Measurements from ENCODE around the gene SLF1. TPM values are rescaled to one million over a fixed set of nuclear protein-coding genes. Genes with fewer than 3 reads are reported as not detected.

Gene SLF1
- polyA plus RNA-seq, 1 of the 3 experiments (the other 2 are of a cell fraction): 5.5 TPM

- TF ChIP-seq, protein P1, sequence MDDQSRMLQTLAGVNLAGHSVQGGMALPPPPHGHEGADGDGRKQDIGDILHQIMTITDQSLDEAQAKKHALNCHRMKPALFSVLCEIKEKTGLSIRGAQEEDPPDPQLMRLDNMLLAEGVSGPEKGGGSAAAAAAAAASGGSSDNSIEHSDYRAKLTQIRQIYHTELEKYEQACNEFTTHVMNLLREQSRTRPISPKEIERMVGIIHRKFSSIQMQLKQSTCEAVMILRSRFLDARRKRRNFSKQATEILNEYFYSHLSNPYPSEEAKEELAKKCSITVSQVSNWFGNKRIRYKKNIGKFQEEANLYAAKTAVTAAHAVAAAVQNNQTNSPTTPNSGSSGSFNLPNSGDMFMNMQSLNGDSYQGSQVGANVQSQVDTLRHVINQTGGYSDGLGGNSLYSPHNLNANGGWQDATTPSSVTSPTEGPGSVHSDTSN (IDR thresholded peaks at IDR 0.05): no peak
- TF ChIP-seq USF1 (IDR thresholded peaks at IDR 0.05; ENCODE audit: borderline replicate concordance, low read depth) (no peak), MAX (IDR thresholded peaks at IDR 0.05; ENCODE audit: low read depth) (no peak), RCOR1 (IDR thresholded peaks at IDR 0.05; ENCODE audit: low read length) (no peak), NFIC (IDR thresholded peaks at IDR 0.05; ENCODE audit: borderline replicate concordance) (no peak), FOSL2 (IDR thresholded peaks at IDR 0.05; ENCODE audit: borderline replicate concordance, low read depth) (no peak)
- Histone ChIP-seq H3F3A (replicated peaks; ENCODE audit: insufficient read depth) (peaks cover 5% of the 10 kb centered on the region), H3K27ac (ENCODE audit: low read depth in 2 of 2, low read length in 1 of 2) (no peak overlapping the region), H3K79me2 (ENCODE audit: insufficient read depth) (peaks cover 20% of the 10 kb centered on the region; the same call in 1 of the 2 replicates), H3K9ac (no peak overlapping the region), H3K9me2 (no peaks in the 10 kb centered on the region; the same call in 1 of the 2 replicates), H3K4me1 (ENCODE audit: control insufficient read depth in 1 of 2, insufficient read depth in 2 of 2, low read depth in 1 of 2, low read length in 1 of 2) (no peaks in the 10 kb centered on the region), H2AFZ (ENCODE audit: low read depth) (no peak overlapping the region), H3K27me3 (ENCODE audit: insufficient read depth) (no peaks in the 10 kb centered on the region), H3K4me2 (no peak overlapping the region), H3K4me3 (ENCODE audit: low read depth in 2 of 2, low read length in 1 of 2) (no peak overlapping the region), H3K9me3 (peaks cover 8% of the 10 kb centered on the region; the same call in 1 of the 2 replicates), H4K20me1 (ENCODE audit: insufficient read depth) (no peaks in the 10 kb centered on the region), H3K36me3 (replicated peaks in 1 of 2; ENCODE audit: control insufficient read depth in 1 of 2, insufficient read depth in 2 of 2, low read length in 1 of 2) (peaks cover 8 to 45% of the 10 kb centered on the region in 2 experiments)
- ChIA-PET CTCF (no interaction called here), POLR2A (no interaction called here)
- no peak for DNase-seq
- 95% methylated on average over 3 of the region's 3 CpGs for WGBS (ENCODE audit: low lambda C conversion rate)
Observed at GRCh38 chr5:94645053-94645452, 26.6 kb downstream of the SLF1 start.

- Histone ChIP-seq H3K4me3 (ENCODE audit: low read depth in 2 of 2, low read length in 1 of 2) (no peak overlapping the region), H3K9ac (no peak overlapping the region), H3K4me1 (ENCODE audit: control insufficient read depth in 1 of 2, insufficient read depth in 2 of 2, low read depth in 1 of 2, low read length in 1 of 2) (no peaks in the 10 kb centered on the region), H3K36me3 (replicated peaks in 1 of 2; ENCODE audit: control insufficient read depth in 1 of 2, insufficient read depth in 2 of 2, low read length in 1 of 2) (peaks cover 10 to 39% of the 10 kb centered on the region in 2 experiments), H3K27me3 (ENCODE audit: insufficient read depth) (no peaks in the 10 kb centered on the region), H3K9me3 (no peaks in the 10 kb centered on the region), H3K4me2 (no peak overlapping the region), H3K9me2 (no peaks in the 10 kb centered on the region; the same call in 1 of the 2 replicates), H2AFZ (ENCODE audit: low read depth) (no peak overlapping the region), H3K79me2 (ENCODE audit: insufficient read depth) (peaks cover 7% of the 10 kb centered on the region; the same call in 1 of the 2 replicates), H3K27ac (ENCODE audit: low read depth in 2 of 2, low read length in 1 of 2) (no peak overlapping the region), H4K20me1 (ENCODE audit: insufficient read depth) (no peaks in the 10 kb centered on the region), H3F3A (replicated peaks; ENCODE audit: insufficient read depth) (no peaks in the 10 kb centered on the region)
- ChIA-PET CTCF (interaction anchor here (0.8 kb wide), 1 partner anchor 20 kb away, joined by 3 read pairs; no protein-coding TSS in a partner anchor), POLR2A (no interaction called here)
- TF ChIP-seq RCOR1 (IDR thresholded peaks at IDR 0.05; ENCODE audit: low read length) (no peak), FOSL2 (IDR thresholded peaks at IDR 0.05; ENCODE audit: borderline replicate concordance, low read depth) (no peak), YY1 (IDR thresholded peaks at IDR 0.05; ENCODE audit: low read depth) (no peak), EZH2phosphoT487 (IDR thresholded peaks at IDR 0.05; ENCODE audit: borderline replicate concordance, low read depth) (no peak), NFIC (IDR thresholded peaks at IDR 0.05; ENCODE audit: borderline replicate concordance) (no peak), FOXM1 (IDR thresholded peaks at IDR 0.05; ENCODE audit: low read depth) (no peak), GATA2 (CRISPR knock-in tag; IDR thresholded peaks at IDR 0.05) (no peak)
- no peak for DNase-seq
Observed at GRCh38 chr5:94646758-94647157, 28.3 kb downstream of the SLF1 start.

All from SK-N-SH (cell line).